Fibroblast of upper back skin (primary cell): ENCODE data around the gene MYCN.
"Not testable (repeated sequence)": the region's sequence is repeated elsewhere in the genome, so short reads cannot be mapped to it uniquely, and the experiment has no call there.

Experiments
- DNase-seq: peaks from one replicate; pipeline ENCODE4 v3.0.0-alpha.2; 2013

MYCN gene

GRCh38 chr2:15939854-15940660, at the start of gene MYCN:
TSS of gene MYCN (plus strand) at chr2:15940550. CDS start at chr2:15942065, 1,515 bp downstream.
- DNase-seq, result peak; percentile 32

GRCh38 chr2:15890936-15891905, 49.1 kb upstream of the MYCN start:
- DNase-seq, result no peak

DNA sequence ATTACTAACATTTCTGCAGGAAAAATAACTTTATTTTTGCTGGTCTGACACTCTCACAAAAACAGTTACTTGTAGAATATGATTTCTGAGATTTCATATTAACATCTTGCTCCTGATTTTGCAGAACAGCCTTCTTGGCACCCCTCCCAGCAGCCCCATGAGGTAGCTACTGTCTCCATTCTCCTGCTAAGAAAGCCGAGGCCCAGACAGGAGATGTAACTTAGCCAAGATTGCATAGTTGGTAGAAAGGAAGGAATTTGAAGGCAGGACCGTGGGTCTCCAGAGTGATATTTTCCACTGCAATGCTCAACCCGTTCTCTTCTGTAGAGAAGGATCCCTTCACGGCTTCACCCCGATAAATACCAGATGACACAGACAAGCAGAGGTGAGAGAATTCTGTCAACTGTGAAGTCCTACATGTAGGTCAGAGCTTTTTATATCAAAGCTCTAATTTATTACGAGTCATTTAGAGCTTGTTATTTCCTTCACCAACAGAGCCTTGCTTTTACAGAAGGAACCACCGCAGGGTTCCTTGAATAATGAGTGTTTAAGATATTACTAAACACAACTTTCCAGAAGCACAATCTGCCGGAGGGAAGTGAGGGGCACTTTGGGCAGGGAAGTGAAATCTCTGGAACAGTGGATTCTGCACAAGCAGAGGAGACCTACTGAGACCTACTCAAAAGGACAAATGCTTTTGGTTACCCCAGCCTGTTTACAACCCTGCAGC, 48.0 kb upstream of the MYCN start:
- no peak for DNase-seq

DNA sequence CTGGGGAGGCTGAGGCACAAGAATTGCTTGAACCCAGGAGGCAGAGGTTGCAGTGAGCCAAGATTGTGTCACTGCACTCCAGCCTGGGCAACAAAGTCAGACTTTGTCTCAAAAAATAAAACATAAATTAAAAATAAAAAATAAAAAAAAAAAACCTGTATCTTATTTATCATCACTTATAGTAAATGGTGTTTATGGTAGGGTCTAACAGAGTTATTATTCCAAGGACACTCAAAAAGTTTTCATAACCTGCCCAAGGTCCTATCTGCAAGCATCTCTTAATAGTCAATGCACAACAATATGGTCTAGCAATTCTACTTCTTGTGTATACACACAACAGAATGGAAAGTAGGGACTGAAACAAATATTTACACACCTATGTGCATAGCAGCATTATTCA, 47.3 kb upstream of the MYCN start:
- no peak for DNase-seq

- DNase-seq, result no peak
Measured at GRCh38 chr2:15893689-15894480, 46.5 kb upstream of the MYCN start.

- DNase-seq, result no peak
Measured at GRCh38 chr2:15894481-15895144, 45.7 kb upstream of the MYCN start.

DNA sequence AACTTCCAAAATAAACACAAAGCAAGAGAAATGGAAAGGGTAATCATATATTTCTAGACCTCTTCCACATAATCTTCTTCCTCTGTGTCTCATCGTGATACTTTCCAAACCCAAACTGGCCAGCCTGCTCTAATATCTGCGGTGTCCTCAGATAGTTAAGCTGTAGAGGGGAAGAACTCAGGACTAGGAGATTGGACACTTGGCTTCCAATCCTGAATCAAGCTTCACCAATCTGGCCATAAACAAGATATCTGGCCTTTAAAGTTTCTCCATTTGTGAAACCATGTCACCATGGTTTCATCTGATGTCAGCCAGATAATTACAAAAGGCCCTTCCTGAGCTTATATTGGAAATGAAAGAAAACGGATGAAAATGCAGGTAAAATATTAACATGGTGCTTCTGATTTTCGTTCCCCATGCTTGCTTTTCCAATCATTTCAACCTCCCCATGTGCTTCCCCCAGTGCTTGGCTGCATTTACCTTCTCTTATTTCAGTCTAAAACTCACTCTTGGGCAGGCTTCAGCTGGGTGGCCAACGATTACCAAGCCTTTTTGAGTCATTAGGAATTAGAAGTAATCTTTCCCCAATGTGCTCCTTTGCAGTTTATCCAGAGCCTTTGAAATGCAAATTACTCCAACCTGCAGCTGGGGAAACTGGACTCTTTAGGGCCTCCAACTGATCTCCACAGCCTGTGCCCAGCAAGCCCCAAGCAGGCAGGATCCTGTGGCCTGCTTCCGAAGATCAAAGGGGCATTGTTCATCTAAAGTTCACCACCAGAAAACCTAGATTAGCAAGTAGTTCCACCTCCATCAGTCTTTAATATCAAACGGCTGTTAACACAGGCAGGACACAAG, 44.5 kb upstream of the MYCN start:
- DNase-seq, result no peak

DNA sequence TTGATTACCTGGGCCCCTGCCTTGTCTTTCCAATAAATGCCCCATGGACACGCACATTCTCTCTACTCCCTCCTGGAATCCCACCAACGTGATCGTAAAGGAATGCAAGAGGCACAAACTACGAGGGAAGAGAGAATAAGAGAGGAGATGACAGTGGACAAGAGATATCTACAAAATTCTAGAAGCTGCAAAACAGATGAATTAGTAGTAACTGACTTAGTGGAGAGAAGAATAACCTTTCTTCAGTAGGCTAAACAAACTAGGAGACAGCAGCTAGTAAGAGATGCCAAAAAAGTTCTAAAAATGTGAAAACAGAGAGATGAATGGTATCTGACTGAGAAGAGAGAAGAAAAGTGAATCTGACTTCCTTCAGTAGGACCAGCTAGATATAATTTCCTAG, 43.5 kb upstream of the MYCN start:
- DNase-seq, result no peak

- no peak for DNase-seq
Measured at GRCh38 chr2:15897431-15898098, 42.8 kb upstream of the MYCN start.

- DNase-seq, result no peak
Measured at GRCh38 chr2:15899327-15899612, 41.1 kb upstream of the MYCN start.

DNA sequence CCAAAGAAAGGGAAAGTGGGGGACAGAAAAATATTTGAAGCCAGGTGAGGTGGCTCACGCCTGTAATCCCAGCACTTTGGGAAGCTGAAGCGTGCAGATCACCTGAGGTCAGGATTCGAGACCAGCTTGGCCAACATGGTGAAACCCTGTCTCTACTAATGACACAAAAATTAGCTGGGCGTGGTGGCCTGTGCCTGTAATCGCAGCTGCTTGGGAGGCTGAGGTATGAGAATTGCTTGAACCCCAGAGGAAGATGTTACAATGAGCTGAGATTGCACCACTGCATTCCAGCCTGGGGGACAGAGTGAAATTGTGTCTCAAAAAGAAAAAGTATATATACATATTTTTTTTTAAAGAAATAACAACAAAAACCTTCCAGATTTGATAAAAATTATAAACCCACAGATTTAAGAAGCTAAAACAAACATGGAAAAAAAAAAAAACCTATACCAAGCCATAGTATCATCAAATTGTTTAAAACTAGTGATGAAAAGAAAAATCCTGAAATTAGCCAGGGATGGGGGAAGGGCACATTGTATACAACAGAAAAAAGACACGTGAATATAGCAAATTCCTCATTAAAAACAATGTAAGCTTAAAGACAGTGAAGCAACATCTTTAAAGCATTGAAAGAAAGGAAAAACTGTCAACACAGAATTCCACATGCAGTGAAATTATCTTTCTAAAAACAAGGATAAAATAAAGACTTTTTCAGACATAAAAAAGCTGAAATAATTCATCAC, 40.4 kb upstream of the MYCN start:
- DNase-seq, result no peak

DNA sequence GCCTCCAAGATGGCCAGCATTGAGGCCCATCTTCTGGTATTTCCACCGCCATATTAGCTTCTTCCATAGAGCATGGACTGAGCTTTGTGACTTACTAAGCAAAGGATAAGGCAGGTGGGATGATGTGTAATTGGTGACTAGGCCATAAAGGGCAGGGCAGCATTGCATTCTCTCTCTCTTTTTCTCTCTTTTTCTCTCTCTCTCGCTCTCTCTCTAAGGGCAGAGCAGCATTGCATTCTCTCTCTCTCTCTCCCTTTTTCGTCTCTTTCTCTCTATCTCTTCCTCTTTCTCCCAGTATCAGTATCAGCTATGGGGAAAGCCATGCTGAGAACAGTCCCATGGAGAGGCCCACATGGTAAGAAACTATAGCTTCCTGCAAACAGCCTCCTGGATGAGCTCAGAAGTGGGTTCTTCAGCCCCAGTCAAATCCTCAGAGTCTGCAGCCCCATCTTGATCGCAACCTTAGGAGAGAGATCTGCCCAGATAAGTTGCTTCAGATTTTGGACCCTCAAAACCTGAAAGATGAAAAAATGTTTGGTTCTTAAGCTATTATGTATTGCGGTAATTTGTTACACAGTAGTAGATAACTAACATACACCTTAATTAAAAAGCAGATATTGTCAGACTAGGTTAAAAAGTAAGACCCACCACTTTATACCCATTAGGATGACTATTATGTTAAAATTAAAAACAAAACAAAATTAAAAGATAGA, 39.1 kb upstream of the MYCN start:
- no peak for DNase-seq

DNA sequence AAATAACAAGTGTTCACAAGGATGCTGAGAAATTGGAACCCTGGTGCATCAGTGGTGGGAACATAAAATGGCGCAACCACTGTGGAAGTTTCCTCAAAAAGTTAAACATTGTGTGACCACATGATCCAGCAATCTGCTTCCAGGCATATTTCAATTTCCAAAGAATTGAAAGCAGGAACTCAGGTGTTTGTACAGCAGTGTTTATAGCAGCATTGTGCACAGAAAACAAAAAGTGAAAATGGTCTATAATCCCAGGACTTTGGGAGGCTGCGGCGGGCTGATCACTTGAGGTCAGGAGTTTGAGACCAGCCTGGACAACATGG, 38.6 kb upstream of the MYCN start:
- no peak for DNase-seq

DNA sequence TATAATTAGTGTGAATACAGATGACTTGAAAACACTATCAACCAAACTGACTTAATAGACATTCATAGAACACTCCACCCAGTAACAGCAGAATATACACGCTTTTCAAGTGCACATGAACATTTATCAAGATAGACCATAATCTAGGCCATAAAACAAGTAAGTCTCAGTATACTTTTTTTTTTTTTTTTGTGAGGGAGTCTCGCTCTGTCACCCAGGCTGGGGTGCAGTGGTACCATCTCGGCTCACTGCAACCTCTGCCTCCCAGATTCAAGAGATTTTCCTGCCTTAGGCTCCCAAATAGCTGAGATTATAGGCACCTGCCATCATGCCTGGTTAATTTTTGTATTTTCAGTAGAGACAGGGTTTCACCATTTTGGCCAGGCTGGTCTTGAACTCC, 36.4 kb upstream of the MYCN start:
- DNase-seq, result not testable (repeated sequence)

- DNase-seq, result no peak
Measured at GRCh38 chr2:15905267-15905645, 35.1 kb upstream of the MYCN start.

- no peak for DNase-seq
Measured at GRCh38 chr2:15905986-15906491, 34.3 kb upstream of the MYCN start.

DNA sequence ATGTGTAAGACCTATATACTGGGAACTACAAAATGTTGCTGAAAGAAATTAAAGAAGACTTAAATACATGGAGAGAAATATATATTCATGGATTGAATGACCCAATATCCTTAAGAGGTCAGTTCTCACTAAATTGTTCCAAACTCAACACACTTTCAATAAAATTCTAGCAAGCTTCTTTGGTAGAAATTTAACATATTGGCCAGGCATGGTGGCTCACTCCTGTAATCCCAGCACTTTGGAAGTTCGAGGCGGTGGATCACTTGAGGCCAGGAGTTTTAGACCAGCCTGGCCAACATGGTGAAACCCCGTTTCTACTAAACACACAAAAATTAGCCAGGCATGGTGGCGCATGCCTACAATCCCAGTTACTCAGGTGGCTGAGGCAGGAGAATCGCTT, 33.6 kb upstream of the MYCN start:
- DNase-seq, result no peak

GRCh38 chr2:15907461-15908324, 32.7 kb upstream of the MYCN start:
- no peak for DNase-seq
